Erythroblast (primary cell): ENCODE results near the gene NOS1AP.

Source experiments
- GATA1 ChIP-seq: IDR thresholded peaks from 2 replicates; pipeline ENCODE4 v1.6.1; 2011; ENCODE audit warnings: low read depth, mild to moderate bottlenecking, control low read depth, low read length, moderate library complexity
- POLR2A ChIP-seq: IDR thresholded peaks from 2 replicates; pipeline ENCODE4 v1.6.1; 2011; ENCODE audit warnings: mild to moderate bottlenecking, low read length

GRCh38 chr1:162298266-162298665, 228.8 kb downstream of the NOS1AP start:
- TF ChIP-seq POLR2A (no peak), GATA1 (no peak)
